Stimulated activated CD8-positive, alpha-beta memory T cell treated with anti-CD3 and anti-CD28 coated beads, Interleukin-4, amount 100 ng/mL, for 48 hours (primary cell): ENCODE data around the gene TACO1.

Experiments
- DNase-seq: peaks from one replicate; pipeline ENCODE4 v3.0.0-alpha.2; 2020

TACO1 gene

DNA sequence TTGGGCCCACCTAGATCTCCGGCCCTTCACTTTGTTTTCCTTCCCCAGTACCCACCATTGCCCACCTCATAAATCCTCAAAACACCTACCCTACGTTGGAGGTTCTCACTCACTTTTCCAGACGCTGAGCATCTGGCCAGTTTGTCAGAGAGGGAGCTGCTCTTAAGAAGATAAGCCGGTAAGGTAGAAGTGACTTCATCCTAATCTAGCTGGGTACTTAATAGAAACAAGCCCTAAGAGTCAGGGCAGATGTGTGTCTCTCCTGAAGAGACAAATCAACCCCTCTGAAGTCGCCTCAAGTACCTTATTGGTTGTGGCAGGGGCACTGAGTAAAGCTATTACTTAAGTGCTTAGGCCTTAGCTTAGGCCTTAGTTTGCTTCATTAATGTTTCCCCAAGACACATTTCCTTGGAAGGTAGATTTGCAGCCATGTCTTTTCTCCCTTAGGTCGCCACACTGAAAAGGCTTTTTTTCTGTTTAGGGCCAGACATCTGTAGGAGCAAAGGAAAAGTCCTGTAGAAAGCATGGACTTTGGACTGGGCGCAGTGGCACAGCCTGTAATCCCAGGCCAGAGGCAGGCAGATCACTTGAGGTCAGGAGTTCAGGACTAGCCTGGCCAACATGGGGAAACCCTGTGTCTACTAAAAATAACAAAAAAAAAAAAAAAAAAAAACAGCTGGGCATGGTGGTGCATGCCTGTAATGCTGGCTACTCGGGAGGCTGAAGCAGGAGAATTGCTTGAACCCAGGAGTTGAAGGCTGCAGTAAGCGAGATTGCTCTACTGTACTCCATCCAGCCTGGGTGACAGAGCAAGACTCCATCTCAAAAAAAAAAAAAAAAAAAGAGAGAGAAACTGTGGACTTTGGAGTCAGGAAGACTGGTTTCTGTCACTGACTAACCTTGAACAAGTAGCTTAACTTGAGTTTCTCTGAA, 1.0 kb downstream of the TACO1 start:
- DNase-seq, result no peak

DNA sequence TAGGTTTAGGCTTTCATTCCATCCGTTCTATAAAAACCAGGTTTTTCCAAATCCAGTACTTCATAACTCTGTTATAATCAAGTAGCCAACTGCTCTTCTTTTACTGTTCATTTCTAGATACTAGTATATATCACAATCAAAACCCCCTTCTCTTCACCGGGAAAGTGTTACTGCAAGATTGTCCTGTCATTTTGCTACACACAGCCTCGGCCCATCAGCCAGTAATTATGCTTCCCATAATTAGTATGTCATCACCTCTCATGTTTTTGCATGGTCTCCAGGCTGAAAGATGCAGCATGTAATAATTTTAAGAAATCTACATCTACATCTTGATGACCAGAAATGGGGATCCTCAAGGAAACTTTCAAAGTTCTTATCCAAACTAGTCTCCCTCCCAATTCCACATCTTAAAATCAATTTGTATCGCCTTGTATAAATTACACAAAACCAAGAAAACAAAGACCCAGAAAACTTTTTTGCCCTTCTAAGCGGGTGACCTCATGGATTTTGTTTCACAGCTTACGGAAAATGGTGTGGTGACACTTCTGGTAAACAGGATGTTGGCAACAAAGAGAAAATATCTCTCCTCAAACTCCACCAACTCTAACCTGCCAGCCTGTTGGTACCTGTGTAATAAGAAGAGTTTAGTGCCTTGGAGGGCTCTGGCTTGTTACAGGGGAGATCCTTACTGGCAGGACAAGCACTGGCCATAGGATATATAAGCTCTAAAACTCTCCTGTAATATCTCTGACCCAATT, 9.3 kb downstream of the TACO1 start:
- DNase-seq, result no peak

DNA sequence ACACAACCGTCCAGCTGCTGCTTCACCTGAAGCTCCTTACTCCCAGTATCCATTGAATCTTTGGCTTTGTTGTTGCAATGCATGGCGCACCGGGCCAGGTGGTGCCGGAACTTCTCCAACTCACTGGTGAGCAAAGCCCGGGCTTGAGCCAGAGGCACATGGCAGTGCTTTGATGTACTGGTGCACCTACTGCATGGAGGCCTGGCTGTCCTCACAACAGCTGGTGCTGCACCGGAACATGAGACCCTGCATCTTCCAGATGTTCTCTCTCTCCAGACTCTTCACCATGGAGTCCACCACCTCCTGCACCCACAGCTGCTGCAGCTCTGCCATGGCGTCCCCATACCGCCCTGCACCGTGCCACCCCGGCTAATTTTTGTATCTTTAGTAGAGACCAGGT, 10.2 kb downstream of the TACO1 start:
- DNase-seq, result no peak

DNA sequence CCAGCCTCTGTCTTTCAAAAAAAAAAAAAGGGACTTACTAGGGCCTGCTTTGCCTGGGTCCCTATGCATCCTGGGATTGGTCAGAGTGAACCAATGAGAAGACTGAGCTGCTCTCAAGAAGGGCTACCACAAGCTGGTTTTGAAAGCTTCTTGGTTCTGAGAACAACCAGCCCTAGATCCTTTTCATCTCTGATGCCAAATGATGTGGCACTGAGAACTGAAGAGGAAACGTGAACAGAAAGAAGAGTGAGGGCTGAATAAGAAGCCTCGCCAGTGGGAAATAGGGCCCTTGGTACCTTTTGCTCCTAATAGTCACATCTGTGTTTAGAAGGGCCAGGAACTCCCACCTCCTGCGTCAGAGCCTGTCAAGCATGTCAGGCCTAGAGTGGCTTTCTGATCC, 10.7 kb downstream of the TACO1 start:
- no peak for DNase-seq

DNA sequence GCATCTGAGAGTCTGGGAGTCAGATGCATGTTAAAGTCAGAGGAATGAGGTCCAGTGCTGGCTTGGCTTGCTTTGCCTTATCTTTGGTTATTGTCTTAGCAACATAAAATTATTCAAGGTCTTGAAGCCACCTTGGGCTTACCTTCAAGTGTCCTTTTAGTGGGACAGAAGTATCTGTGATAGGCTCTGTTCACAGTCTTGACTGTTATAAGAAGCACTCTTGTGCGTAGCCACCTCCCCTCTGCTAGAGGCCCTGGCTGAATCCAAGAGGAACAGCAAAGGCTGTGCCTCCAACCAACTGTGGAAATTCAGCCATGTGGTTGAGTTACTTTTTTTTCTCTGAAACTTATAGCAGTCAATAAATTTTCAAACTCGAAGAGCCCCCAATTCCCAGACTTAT, 13.0 kb downstream of the TACO1 start:
- no peak for DNase-seq

DNA sequence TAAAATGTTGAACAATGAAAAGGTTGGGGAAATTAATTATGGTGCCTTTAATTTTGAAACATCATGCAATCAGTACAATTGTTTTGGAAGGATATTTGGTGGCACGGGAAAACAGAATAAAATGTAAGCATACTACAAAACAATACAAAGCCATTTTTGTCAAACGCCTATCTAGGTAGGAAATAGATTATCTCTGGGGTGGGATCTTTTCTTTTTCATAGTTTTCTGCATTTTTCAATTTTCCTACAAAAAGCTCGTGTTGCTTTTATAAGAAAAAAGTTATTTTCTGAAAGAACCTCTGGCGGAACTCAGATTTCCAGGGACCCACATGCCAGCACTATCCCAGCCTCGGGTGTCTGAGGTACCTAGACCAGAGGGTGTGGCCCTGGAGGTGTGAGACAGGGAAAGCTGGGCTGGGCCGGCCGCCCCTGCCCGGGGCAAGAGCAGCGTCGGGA, 20.6 kb downstream of the TACO1 start:
- DNase-seq, result no peak

DNA sequence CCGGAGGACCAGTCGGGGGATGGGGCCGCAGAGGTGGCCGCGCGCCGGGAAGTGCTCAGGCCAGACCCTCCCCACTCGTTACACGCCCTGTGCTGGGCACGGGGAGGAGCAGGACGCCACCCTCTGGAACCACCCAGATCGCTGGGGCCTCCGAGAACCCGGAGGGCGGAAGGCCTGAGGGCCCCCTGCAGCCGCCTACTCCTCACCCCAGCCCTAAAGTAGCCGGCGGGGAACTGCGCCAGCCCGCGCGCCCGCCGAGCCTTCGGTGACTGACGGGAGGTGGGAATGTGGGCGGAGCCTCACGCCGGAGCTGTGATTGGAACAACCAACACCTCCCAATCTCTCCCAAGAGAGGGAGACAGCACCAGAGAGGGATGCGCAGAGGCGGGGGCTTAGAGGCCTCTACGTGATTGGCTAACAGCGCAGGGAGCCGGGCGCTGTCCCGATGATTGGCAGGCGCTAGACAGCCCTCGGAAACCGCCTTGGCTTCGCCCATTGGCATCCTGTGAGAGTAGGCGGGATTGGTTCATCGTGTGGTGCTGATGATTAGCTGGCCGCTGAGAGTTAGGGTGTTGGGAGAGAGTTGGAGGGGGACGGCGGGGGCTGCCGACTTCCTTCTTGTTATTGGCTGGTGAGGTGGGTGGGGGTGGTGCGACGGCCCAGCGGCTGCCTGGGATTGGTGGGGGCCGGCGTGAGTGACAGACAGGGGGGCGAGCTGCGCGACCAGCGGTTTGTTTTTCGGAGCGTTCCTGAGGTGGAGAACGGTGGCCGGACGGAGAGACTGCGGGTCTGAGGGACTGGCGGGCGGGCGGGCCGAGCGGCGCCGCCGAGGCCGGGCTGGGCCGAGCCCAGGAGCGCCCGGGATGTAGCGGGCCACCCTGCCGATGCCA, 21.2 kb downstream of the TACO1 start, which contains the start of gene MAP3K3:
TSS of gene MAP3K3 (plus strand) at position 734 of the 890 bp plus-strand sequence. CDS start 343 bp downstream, outside the sequence.
- DNase-seq, result peak; percentile 96

DNA sequence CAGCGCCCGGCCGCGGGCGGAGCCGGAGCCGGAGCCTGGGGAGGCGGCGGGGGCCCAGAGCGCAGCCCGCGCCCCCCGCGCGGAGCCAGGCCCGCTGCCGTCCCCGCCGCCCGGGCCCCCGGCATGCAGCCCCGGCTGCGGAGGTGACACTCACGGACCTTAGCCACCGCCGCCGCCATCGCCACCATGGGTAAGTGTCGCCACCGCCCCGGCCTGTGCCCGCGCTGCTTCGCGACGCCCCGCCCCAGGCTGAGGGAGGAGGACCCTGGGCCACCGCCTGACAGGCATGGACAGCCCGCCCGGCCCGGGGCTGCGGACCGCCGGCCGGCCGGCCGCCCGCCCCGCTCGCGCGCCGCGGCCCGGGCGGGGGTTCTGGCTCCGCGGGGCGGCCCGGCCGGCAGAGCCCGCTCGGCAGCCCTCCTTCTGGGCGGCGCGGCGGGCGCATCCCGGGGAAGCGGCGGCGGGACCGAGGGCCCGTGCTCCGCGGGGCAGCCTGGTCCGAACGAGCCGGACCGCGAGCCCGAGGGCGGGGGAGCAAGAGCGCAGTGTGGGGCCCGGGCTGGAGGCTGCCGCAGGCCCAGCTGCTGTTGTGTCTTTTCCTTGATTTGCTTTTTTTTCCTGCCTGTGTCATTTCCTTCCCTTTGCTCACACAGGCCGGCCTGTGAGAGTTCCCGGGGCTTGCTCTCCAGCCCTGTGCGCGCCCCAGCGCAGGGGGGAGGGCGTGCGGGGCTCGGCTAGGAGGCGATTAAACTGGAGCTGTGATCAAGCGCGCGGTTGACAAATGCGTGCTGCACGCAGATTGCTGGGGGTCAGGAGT, 22.1 kb downstream of the TACO1 start:
- peak; percentile 74 for DNase-seq

DNA sequence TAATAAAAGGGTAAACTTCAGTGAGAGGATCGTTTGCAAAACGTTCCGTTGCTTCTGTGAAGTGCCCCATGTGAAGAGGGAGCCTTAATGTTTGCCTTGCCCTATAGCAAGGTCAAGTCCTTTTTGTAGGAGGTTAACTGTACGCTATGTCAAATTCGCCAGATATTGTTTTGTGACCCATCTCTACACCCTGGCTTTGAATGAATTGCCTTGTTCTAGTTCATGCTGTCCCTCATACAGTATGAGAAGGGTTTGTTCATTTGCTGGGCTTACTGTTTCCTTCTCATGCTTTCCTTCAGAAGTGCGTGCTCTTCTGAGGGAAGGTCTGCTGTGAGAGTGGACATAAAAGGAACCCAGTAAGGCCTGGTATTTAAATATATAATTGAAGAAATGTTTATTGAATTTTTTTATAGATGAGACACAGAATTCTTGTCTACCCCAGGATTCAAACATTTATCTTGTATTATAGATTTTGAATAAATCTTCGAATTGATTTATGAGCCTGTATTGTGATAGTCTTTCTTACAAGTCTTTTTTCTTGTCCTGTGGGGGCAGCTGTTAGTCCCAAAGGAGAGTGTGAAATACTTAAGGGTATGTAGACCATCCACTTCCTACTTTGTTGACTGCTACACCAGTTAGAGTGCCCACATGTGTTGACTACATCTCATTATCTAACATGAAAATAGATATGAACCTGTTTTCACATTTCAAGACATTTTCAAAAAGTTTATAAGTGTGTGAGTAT, 23.3 kb downstream of the TACO1 start:
- no peak for DNase-seq

DNA sequence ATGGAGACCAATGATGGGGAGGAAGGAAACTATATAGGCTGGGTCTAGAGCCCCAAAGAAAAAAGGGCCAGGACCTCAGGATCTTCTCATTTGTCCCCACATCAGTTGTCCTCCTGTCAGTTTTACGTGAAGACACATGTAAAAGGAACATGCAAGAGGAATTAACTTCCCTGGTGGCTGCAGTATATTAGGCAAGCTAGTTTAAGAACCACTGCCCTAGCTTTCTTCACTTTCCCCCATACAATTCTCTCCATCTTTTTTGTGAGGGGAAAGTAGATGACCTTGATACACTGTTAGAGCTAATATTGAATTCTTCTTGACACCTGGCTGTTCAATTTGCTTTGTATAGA, 23.8 kb downstream of the TACO1 start:
- no peak for DNase-seq

DNA sequence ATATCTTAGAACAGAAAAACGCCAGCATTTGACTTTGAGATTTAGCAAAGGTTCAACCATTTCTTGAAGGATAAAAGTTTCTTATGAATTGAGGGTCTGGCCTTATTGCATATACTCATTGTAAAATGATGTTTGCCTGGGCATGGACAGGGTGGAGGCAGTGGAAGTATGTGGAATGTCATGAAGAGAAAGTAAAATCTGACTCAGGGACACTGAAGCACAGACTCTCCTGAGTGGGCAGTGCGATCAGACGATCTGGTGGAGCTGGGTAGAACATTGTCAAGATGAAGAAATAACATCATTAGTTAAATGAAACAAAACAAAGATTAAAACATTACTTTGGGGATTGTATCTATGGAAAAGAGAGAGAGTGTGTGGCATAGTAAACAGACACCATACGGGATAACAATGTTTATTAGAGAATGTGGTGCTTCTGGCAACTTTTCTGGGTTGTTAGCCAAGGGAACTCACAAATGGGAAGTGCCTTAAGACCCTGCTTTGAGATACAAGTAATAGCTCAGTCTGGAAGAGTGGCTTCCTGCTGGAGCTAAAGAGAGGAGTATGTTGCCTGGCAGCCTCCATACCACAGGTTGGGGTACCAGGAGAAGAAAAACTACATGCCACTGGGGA, 26.0 kb downstream of the TACO1 start:
- no peak for DNase-seq

DNA sequence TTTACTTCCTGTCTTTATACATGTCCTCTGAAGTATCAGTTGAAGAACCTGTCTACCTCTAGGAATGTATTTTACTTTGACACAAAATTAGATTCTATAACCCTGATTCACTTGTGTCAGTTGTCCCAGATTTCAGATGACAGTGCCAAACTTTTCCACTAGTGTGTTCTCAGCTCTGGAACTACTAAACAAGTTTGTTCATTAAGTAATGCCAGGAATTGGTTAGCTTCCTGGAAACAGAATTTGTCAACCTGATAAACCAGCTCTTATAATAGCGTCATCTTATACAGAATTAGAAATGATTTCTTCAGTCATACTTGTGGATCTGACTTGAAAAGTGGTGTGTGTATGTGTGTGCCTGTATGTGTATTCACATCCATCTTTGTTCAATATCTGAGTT, 28.9 kb downstream of the TACO1 start:
- DNase-seq, result no peak

DNA sequence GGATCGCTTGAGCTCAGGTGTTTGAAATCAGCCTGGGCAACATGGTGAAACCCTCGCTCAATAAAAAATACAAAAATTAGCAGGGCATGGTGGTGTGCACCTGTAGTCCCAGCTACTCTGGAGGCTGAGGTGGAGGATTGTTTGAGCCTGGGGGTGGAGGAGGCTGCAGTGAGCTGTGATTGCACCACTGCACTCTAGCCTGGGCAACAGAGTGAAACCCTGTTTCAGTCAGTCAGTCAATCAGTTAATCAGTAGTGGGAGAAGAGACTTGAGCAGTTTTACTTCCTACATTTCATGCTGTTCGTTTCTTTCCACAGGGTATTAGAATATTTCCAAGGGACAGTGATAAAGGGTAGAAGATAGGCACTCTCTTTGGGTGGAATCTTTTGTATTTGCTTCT, 30.4 kb downstream of the TACO1 start:
- DNase-seq, result no peak

DNA sequence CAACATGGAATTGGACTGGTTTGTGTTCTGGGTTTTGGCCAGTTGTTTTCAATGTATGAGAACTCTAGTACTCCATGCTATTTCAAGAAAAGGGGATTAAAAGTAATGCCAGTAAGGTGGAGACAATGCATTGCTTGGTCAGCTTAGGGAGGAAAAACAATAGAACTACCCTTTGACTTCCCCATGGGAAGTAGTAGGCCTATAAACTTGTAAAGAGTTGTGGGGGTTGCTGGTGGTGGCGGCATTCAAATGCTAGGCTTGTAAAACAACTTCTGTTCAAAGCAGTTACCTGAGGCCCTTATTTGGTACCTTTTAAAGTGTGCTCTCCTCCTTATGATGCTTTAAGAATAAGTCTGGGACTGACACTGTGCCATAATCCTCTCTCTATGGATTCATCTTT, 30.9 kb downstream of the TACO1 start:
- DNase-seq, result no peak

DNA sequence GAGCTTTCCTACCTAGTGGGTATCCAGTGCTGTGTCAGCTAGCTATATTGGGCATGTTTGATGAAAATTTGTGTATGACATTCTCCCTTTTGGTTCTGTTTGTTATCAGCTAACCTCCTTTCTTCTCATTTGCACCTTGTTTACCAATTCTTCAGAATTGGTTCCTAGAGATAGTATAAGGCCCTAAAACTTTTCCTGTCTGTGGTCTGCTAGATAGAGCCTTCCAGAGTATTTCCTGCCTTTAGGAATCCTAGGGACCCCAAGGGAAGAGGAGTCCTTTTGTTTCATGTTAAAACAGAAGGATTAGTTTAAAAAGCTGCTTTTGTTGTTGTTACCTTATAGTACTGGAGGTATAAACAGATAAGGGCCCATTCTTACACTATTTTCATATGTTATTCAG, 33.0 kb downstream of the TACO1 start:
- no peak for DNase-seq

DNA sequence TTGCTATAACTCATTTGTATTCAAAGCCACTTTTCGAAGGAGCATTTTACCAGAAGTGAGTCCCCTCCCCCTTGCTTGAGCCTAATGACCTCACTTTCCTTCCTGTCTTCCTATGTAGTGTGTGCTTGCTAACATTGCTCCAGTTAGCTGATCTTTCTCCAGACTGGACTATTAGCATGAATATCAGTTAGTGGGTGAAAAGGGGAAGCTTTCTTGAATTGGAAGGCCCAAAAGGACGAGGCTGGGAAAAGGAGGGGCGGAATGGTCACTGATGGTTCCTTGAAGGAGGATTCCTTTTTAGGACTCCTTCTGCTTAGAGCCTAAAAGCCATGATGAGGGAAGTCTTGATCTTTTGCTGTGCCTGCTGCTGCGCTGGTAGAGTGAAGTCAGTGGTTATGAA, 33.5 kb downstream of the TACO1 start:
- no peak for DNase-seq

DNA sequence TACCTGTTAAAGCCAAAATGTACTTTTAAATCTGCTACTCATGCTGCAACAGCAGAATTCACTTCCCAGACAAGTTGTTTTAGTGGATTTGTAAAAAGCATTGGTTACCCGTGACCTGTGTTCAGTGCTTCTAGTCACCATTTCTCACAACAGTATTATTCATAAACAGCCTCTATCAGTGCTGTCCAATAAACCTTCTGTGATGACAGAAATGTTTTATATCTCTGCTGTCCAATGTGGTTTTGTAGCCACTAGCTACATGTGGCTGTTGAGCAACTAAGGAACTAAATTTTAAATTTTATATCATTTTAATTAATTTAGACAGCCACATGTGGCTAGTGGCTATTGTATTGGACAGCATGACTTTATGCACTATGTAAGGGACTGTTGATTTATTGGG, 34.1 kb downstream of the TACO1 start:
- DNase-seq, result no peak

DNA sequence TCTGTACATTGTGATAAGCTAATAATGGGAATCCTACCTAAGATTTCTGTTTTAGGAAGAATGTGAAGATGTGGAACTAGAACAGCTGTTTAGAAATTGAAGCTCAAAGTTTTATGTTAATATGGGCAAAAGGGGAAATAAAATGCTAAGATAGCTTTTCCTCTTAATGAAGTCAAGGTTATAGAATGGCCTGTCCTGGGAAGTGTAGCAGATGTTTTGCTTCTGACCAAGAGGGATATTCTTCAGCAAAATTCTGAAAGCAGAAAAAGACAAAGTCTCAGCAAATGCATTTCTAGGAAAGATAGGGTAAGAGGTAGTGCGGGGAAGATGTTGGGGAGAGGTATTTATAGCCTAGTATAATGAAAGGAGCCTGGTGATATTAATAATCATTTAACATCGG, 34.6 kb downstream of the TACO1 start:
- DNase-seq, result no peak

DNA sequence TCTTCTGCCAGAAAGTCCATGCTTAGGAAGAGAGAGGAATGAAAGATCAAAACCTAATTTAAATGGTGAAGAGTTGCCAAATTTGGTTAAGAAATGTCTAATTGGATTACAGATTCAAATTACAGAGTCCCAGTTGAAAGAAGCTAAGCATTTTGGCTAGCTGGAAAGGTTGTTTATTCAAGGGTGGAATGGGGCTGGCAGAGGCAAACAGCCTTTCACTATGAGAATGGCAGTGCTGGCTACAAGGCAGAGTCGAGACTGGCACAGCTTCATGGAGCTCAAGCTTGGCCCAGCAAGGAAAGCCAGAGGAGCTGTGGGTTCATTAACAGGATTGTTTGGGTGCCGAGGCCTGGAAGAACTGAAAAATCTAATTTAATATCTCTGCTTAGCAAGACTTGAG, 35.1 kb downstream of the TACO1 start:
- no peak for DNase-seq

DNA sequence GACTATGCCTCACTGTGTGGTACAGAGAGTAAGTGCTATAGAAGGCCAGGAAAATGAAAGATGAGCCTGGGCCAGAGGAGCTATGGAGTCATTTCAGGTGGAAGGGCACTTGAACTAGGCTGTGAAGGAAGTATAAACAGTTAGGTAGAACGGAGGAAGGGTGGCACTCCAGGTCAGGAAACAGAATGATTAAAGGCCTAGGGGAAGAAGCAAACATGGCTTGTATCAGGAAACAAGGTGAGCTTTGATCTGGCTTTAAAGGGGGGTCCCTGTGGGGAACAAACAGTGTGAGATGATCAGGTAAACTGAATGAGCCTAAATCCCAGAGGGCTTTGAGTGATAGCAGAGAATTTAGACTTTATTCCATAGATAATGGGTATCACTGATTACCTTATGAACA, 38.4 kb downstream of the TACO1 start:
- no peak for DNase-seq

DNA sequence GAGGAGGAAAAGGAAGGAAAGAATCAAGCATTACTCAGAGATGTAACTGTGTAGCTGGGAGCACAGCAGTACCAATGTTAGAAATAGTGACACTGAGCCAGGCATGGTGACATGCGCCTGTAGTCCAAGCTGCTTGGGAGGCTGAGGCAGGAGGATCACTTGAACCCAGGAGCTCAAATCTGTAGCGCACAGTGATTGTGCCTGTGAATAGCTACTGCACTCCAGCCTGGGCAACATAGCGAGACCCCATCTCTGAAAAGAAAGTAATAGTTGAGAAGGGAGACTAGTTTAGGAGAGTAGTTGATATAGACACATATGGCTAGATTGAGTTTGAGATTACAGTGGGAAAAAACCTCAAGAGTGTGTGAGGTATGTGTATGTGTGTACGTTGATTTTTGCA, 39.3 kb downstream of the TACO1 start:
- no peak for DNase-seq
